K562 (cell line): ENCODE measurements around the gene TNFSF4. TPM values are rescaled to one million over a fixed set of nuclear protein-coding genes. Genes with fewer than 3 reads are reported as not detected.

Experiments
- ATAC-seq: fragments of 200-7000 bp; cut with Tn5 transposase; 3 replicates; pipeline ENCODE4 v1.9.1; 2020; ENCODE audit warnings: moderate library complexity
- BruUV-seq: library from RNA; stranded (reverse); fragments of 400-500 nt; replicated peaks from 2 replicates; lab custom pipeline; 2021; lab: Mats Ljungman, UMichigan
- CTCF ChIA-PET: fragments of 300-600 bp; formaldehyde crosslinking; extraction: SDS; loops from one replicate; lab custom pipeline; 2021; ENCODE audit warnings: low intra/inter-chr PET ratio; lab: Yijun Ruan, JAX
- POLR2A ChIA-PET: fragments of 300-600, 350-650 bp; sonication (Branson Sonifier 250); formaldehyde crosslinking; extraction: SDS; loops from one replicate; lab custom pipeline; 2021; ENCODE audit warnings: antibody characterized with exemption, inconsistent platforms; lab: Yijun Ruan, JAX
- DNase-seq, 4 experiments: peaks; one replicate each; pipeline versions ENCODE4 v3.0.0 to v3.0.0-alpha.2; 2011 to 2018; ENCODE audit warnings: low spot score in 3 of 4, mixed read lengths in 3 of 4; ENCODE audit errors: extremely low read depth in 1 of 4
- FAIRE-seq: peaks from 2 replicates; lab custom pipeline; 2011; peaks lifted over from hg19 to GRCh38; lab: Jason Lieb, UNC
- H2AFZ ChIP-seq: 2 replicates; pipeline ENCODE4 v1.6.0; 2011; ENCODE audit warnings: low read depth, low read length, control low read depth, inconsistent platforms
- H3K27ac ChIP-seq: fragments of 200-600 bp; 3 replicates; pipeline ENCODE4 v1.8.0; 2011; ENCODE audit warnings: low read depth, mild to moderate bottlenecking, control low read depth, inconsistent platforms, low read length, moderate library complexity, mixed read lengths; ENCODE audit errors: extremely low read depth
- H3K27me3 ChIP-seq, 2 experiments: fragments of 300-600 bp in 1 of 2; 2 replicates in 1 of 2; 3 replicates in 1 of 2; pipeline versions ENCODE4 v1.6.0 to v1.8.0; 2011; ENCODE audit warnings: inconsistent platforms in 2 of 2, low read length in 2 of 2, mild to moderate bottlenecking in 1 of 2, mixed read lengths in 1 of 2, moderate library complexity in 1 of 2; ENCODE audit not compliant: control insufficient read depth in 2 of 2, insufficient read depth in 2 of 2
- H3K36me3 ChIP-seq: fragments of 300-600 bp; 3 replicates; pipeline ENCODE4 v1.8.0; 2011; ENCODE audit warnings: mild to moderate bottlenecking, low read length, inconsistent platforms; ENCODE audit not compliant: control insufficient read depth, insufficient read depth
- H3K4me1 ChIP-seq, 2 experiments: fragments of 200-600 bp in 1 of 2; replicated peaks in 1 of 2; 2 replicates in 1 of 2; 3 replicates in 1 of 2; pipeline versions ENCODE4 v1.5.1 to v1.8.0; 2011; ENCODE audit warnings: inconsistent platforms in 2 of 2, low read length in 2 of 2, mild to moderate bottlenecking in 1 of 2, mixed read lengths in 1 of 2, moderate library complexity in 1 of 2; ENCODE audit not compliant: control insufficient read depth in 2 of 2, insufficient read depth in 2 of 2
- H3K4me2 ChIP-seq: 2 replicates; pipeline ENCODE4 v1.6.1; 2011; ENCODE audit warnings: low read length, control low read depth, inconsistent platforms, mixed read lengths; ENCODE audit not compliant: insufficient read depth
- H3K4me3 ChIP-seq: fragments of 200-600 bp; sonication (generic), shearing (Covaris generic); 2 replicates; pipeline ENCODE4 v1.5.1; 2016; ENCODE audit warnings: control low read depth, inconsistent platforms
- H3K79me2 ChIP-seq: fragments of 200-600 bp; 3 replicates; pipeline ENCODE4 v1.8.0; 2011; ENCODE audit warnings: low read length, inconsistent platforms; ENCODE audit not compliant: control insufficient read depth, insufficient read depth
- H3K9ac ChIP-seq, 2 experiments: 2 replicates each; pipeline versions ENCODE4 v1.6.0 to v1.6.1; 2011; ENCODE audit warnings: low read depth in 2 of 2, low read length in 2 of 2, control low read depth in 1 of 2, inconsistent platforms in 1 of 2, mild to moderate bottlenecking in 1 of 2, mixed read lengths in 1 of 2; ENCODE audit not compliant: insufficient read depth in 1 of 2
- H3K9me1 ChIP-seq: one replicate; pipeline ENCODE4 v1.6.0; 2011; ENCODE audit warnings: inconsistent platforms, mild to moderate bottlenecking, low read length, moderate library complexity; ENCODE audit not compliant: control insufficient read depth, insufficient read depth
- H3K9me3 ChIP-seq: replicated peaks from 2 replicates; pipeline ENCODE4 v1.5.1; 2011; ENCODE audit warnings: low read depth, low read length, inconsistent platforms; ENCODE audit not compliant: control insufficient read depth, insufficient read depth
- H4K20me1 ChIP-seq: replicated peaks from 2 replicates; pipeline ENCODE4 v1.6.1; 2011; ENCODE audit warnings: low read length, inconsistent platforms, mixed read lengths; ENCODE audit not compliant: control insufficient read depth, insufficient read depth
- CBX8 ChIP-seq: fragments of 200-600 bp; sonication (generic); IDR thresholded peaks from 2 replicates; pipeline ENCODE4 v1.6.1; 2012; ENCODE audit warnings: borderline replicate concordance, mixed run types, low read depth, mild to moderate bottlenecking, moderate library complexity, mixed read lengths, low read length, control low read depth, inconsistent platforms; ENCODE audit not compliant: poor library complexity, severe bottlenecking; ENCODE audit errors: extremely low read depth
- CGGBP1 ChIP-seq: fragments of 250-450 bp; sonication (Bioruptor Pico); IDR thresholded peaks from 2 replicates; pipeline ENCODE4 v1.9.0; 2021; ENCODE audit warnings: mild to moderate bottlenecking
- E2F6 ChIP-seq, 2 experiments: IDR thresholded peaks; 2 replicates each; pipeline ENCODE4 v1.6.1; 2011; ENCODE audit warnings: borderline replicate concordance in 1 of 2, control low read depth in 1 of 2, low read depth in 1 of 2, low read length in 1 of 2, mild to moderate bottlenecking in 1 of 2, mixed read lengths in 1 of 2, moderate library complexity in 1 of 2; ENCODE audit not compliant: insufficient read depth in 1 of 2, insufficient read length in 1 of 2, poor library complexity in 1 of 2, severe bottlenecking in 1 of 2; ENCODE audit errors: extremely low read depth in 1 of 2
- ESRRA ChIP-seq: fragments of 450-650 bp; IDR thresholded peaks from 2 replicates; pipeline ENCODE4 v1.6.1; 2014; ENCODE audit warnings: low read depth, mild to moderate bottlenecking, moderate library complexity, borderline replicate concordance
- FOXJ2 ChIP-seq: fragments of 200-800 bp; sonication (Bioruptor generic); IDR thresholded peaks from 2 replicates; pipeline ENCODE4 v1.6.1; 2016; ENCODE audit warnings: missing genetic modification characterization, missing compliant biosample characterization
- GATAD2A ChIP-seq: fragments of 450-650 bp; IDR thresholded peaks from 2 replicates; pipeline ENCODE4 v1.6.1; 2017
- PML ChIP-seq: IDR thresholded peaks from 2 replicates; pipeline ENCODE4 v1.6.1; 2012; ENCODE audit warnings: low read length, inconsistent platforms
- PURB ChIP-seq: sonication (generic); formaldehyde crosslinking; IDR thresholded peaks from 2 replicates; pipeline ENCODE4 v1.9.0; 2021; ENCODE audit warnings: low read depth, mild to moderate bottlenecking, missing genetic modification reagents
- YBX1 ChIP-seq: fragments of 450-650 bp; IDR thresholded peaks from 2 replicates; pipeline ENCODE4 v1.7.1; 2016; ENCODE audit warnings: mild to moderate bottlenecking
- ZBTB34 ChIP-seq: fragments of 250-450 bp; sonication (Bioruptor Pico); IDR thresholded peaks from 2 replicates; pipeline ENCODE4 v1.8.0; 2021; ENCODE audit warnings: mild to moderate bottlenecking, moderate library complexity
- ZBTB8A ChIP-seq: fragments of 450-650 bp; IDR thresholded peaks from 2 replicates; pipeline ENCODE4 v1.6.1; 2018; ENCODE audit warnings: mild to moderate bottlenecking, moderate library complexity; ENCODE audit not compliant: partially characterized antibody
- ZNF165 ChIP-seq: fragments of 250-450 bp; sonication (Bioruptor Pico); IDR thresholded peaks from 2 replicates; pipeline ENCODE4 v1.4.0; 2020; ENCODE audit warnings: borderline replicate concordance
- ZNF696 ChIP-seq: fragments of 250-450 bp; sonication (Bioruptor Pico); conservative IDR thresholded peaks from 2 replicates; pipeline ENCODE4 v1.4.0; 2020; ENCODE audit warnings: mild to moderate bottlenecking, moderate library complexity
- WGBS: fragments of 100-300 bp; shearing (Covaris generic); methylation state at CpG from one replicate; pipeline ENCODE4 v1.1.6; 2016; ENCODE audit warnings: low coverage, mixed read lengths; ENCODE audit not compliant: insufficient coverage; ENCODE audit errors: missing lambda C conversion rate; 5-methylcytosine and 5-hydroxymethylcytosine counted together
- in situ Hi-C: fragments of 300-500 bp; cut with MboI; formaldehyde crosslinking; loops from 4 replicates; pipeline ENCODE4 v1.15.0; 2018; ENCODE audit warnings: inconsistent platforms, mixed read lengths
- intact Hi-C: fragments of 100-400 bp; cut with micrococcal nuclease; formaldehyde crosslinking; loops from 2 replicates; pipeline ENCODE4 v1.14.2; 2022
- polyA plus RNA-seq, 8 experiments: library from polyadenylated mRNA; depleted of rRNA in 4 of 8; stranded (reverse) in 5 of 8; unstranded in 3 of 8; fragments of >200 nt; fragmentation: Nextera tagmentation in 2 of 8; fragmentation: Illumina TruSeq in 1 of 8; extraction: Ambion mirVana in 2 of 8; extraction: Trizol in 1 of 8; gene quantifications; 2 replicates each; pipeline versions ENCODE4 v1.2.1 to v1.2.3, GENCODE V29; 2011 to 2014; ENCODE audit warnings: inconsistent platforms in 1 of 8, missing spikeins in 1 of 8
- total RNA-seq, 7 experiments: library from RNA; depleted of rRNA in 6 of 7; stranded (reverse); fragments of >200 nt in 6 of 7; fragmentation: Illumina TruSeq in 2 of 7; extraction: Trizol in 2 of 7; gene quantifications; 2 replicates each; pipeline versions ENCODE4 v1.2.1 to v1.2.3, GENCODE V29; 2011 to 2021; ENCODE audit warnings: low replicate concordance in 1 of 7
- TF ChIP-seq, protein P1 (sequence below), 2 experiments: fragments of 450-650 bp in 1 of 2; IDR thresholded peaks; 2 replicates each; pipeline ENCODE4 v1.6.1; 2011 to 2017; ENCODE audit warnings: low read depth in 2 of 2, antibody characterized with exemption in 1 of 2, borderline replicate concordance in 1 of 2, low read length in 1 of 2, mild to moderate bottlenecking in 1 of 2, mixed read lengths in 1 of 2; ENCODE audit not compliant: control insufficient read depth in 1 of 2

Gene TNFSF4
- total and polyA plus RNA-seq, 9 of the 15 experiments (the other 6 are each of a cell fraction or from before 2014, with no cell fraction given) = 0.08 to 0.23 (median 0.15) TPM; not detected in 1

GRCh38 chr1:173164178-173164577 is 43.0 kb downstream of the TNFSF4 start:
- no peak for DNase-seq
- Histone ChIP-seq H3K9ac (no peak overlapping the region), H3K36me3 (no peaks in the 10 kb centered on the region), H3K4me1 (no peaks in the 10 kb centered on the region), H4K20me1 (no peaks in the 10 kb centered on the region), H3K27ac (no peak overlapping the region), H3K4me3 (no peak overlapping the region), H3K79me2 (no peaks in the 10 kb centered on the region), H3K27me3 (no peaks in the 10 kb centered on the region), H3K9me3 (no peaks in the 10 kb centered on the region), H3K4me2 (no peak overlapping the region), H2AFZ (no peak overlapping the region), H3K9me1 (no peaks in the 10 kb centered on the region)
- no peak for FAIRE-seq
- TF ChIP-seq, protein P1, sequence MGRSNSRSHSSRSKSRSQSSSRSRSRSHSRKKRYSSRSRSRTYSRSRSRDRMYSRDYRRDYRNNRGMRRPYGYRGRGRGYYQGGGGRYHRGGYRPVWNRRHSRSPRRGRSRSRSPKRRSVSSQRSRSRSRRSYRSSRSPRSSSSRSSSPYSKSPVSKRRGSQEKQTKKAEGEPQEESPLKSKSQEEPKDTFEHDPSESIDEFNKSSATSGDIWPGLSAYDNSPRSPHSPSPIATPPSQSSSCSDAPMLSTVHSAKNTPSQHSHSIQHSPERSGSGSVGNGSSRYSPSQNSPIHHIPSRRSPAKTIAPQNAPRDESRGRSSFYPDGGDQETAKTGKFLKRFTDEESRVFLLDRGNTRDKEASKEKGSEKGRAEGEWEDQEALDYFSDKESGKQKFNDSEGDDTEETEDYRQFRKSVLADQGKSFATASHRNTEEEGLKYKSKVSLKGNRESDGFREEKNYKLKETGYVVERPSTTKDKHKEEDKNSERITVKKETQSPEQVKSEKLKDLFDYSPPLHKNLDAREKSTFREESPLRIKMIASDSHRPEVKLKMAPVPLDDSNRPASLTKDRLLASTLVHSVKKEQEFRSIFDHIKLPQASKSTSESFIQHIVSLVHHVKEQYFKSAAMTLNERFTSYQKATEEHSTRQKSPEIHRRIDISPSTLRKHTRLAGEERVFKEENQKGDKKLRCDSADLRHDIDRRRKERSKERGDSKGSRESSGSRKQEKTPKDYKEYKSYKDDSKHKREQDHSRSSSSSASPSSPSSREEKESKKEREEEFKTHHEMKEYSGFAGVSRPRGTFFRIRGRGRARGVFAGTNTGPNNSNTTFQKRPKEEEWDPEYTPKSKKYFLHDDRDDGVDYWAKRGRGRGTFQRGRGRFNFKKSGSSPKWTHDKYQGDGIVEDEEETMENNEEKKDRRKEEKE (IDR thresholded peaks at IDR 0.05; ENCODE audit: borderline replicate concordance in 1 of 2, control insufficient read depth in 1 of 2, low read depth in 2 of 2, low read length in 1 of 2) = no peak
- TF ChIP-seq ZBTB34 (CRISPR knock-in tag) = no peak
- no peak for TF ChIP-seq CBX8
- no peak for TF ChIP-seq ZNF165 (CRISPR knock-in tag)
- no peak for TF ChIP-seq ZBTB8A
- TF ChIP-seq E2F6 (IDR thresholded peaks at IDR 0.05; ENCODE audit: borderline replicate concordance in 1 of 2, extremely low read depth in 1 of 2, insufficient read depth in 1 of 2, insufficient read length in 1 of 2, low read depth in 1 of 2, low read length in 1 of 2, poor library complexity in 1 of 2, severe bottlenecking in 1 of 2) = no peak
- TF ChIP-seq ZNF696 = no peak
- TF ChIP-seq PURB (CRISPR knock-in tag) = no peak
- no peak for TF ChIP-seq GATAD2A
- TF ChIP-seq ESRRA = no peak
- no peak for TF ChIP-seq PML
- TF ChIP-seq FOXJ2 (tag) = no peak
- TF ChIP-seq CGGBP1 = no peak
- TF ChIP-seq YBX1 = no peak
- CTCF ChIA-PET = no interaction called here
- POLR2A ChIA-PET = no interaction called here
- no TSS peak for BruUV-seq
- in situ Hi-C loops (no loop called here), intact Hi-C loops (no loop called here)
- ATAC-seq = no peak
- WGBS = 0% methylated on average over 1 of the region's 1 CpG
